GM12891 (cell line): ENCODE data around the gene PCBP3.

Source experiments
- POLR2A ChIP-seq: IDR thresholded peaks from 2 replicates; pipeline ENCODE4 v1.6.1; 2011; ENCODE audit warnings: low read depth, low read length, control low read depth
- POLR2AphosphoS5 ChIP-seq: IDR thresholded peaks from 2 replicates; pipeline ENCODE4 v1.6.1; 2011; ENCODE audit warnings: low read depth, low read length, control low read depth
- SPI1 ChIP-seq: IDR thresholded peaks from 2 replicates; pipeline ENCODE4 v1.6.1; 2011; ENCODE audit warnings: low read depth, low read length, control low read depth
- TAF1 ChIP-seq: IDR thresholded peaks from 2 replicates; pipeline ENCODE4 v1.6.1; 2011; ENCODE audit warnings: low read depth, low read length, control low read depth

- no peak for TF ChIP-seq POLR2AphosphoS5
- no peak for TF ChIP-seq TAF1
- TF ChIP-seq POLR2A: no peak
- no peak for TF ChIP-seq SPI1
Measured at GRCh38 chr21:45964649-45965048, 321.1 kb downstream of the PCBP3 start.
